C1 segment of cervical spinal cord (tissue), 14 donors: ENCODE results near the gene SIK3.

ENCODE experiments used
- DNase-seq, 14 donors: peaks; one replicate each; lab custom pipeline; 2025; lab: John Stamatoyannopoulos, UW

The SIK3 gene

GRCh38 chr11:116901211-116901610 lies 197.0 kb downstream of the SIK3 start:
- DNase-seq, result no peak

GRCh38 chr11:116896211-116896610 lies 202.0 kb downstream of the SIK3 start:
- DNase-seq, result no peak

GRCh38 chr11:116895048-116895757 lies 203.0 kb downstream of the SIK3 start:
- DNase-seq, result peak in 1 of 14 donors; percentile 32

- peak in 1 of 14 donors; percentile 8 for DNase-seq
Observed at GRCh38 chr11:116893906-116894305, 204.3 kb downstream of the SIK3 start.

- no peak for DNase-seq
Observed at GRCh38 chr11:116893437-116893836, 204.8 kb downstream of the SIK3 start.

GRCh38 chr11:116892374-116892773 lies 205.9 kb downstream of the SIK3 start:
- DNase-seq, result no peak

- DNase-seq, result peak in 1 of 14 donors; percentile 19
Observed at GRCh38 chr11:116891746-116892145, 206.5 kb downstream of the SIK3 start.

GRCh38 chr11:116890607-116891006 lies 207.6 kb downstream of the SIK3 start:
- DNase-seq, result no peak

GRCh38 chr11:116890193-116890592 lies 208.0 kb downstream of the SIK3 start:
- no peak for DNase-seq

- no peak for DNase-seq
Observed at GRCh38 chr11:116888884-116889549, 209.2 kb downstream of the SIK3 start.

GRCh38 chr11:116888024-116888423 lies 210.2 kb downstream of the SIK3 start:
- no peak for DNase-seq

- peak in 1 of 14 donors; percentile 35 for DNase-seq
Observed at GRCh38 chr11:116885951-116886655, 212.1 kb downstream of the SIK3 start.

GRCh38 chr11:116882386-116882785 lies 215.8 kb downstream of the SIK3 start:
- no peak for DNase-seq

GRCh38 chr11:116881143-116881542 lies 217.1 kb downstream of the SIK3 start:
- peak in 7 of 14 donors; percentile 2 to 68 (median 16) for DNase-seq

- DNase-seq, result peak in 1 of 14 donors; percentile 30
Observed at GRCh38 chr11:116879800-116880625, 218.2 kb downstream of the SIK3 start.

GRCh38 chr11:116876656-116877055 lies 221.6 kb downstream of the SIK3 start:
- DNase-seq, result peak in 1 of 14 donors; percentile 6

- no peak for DNase-seq
Observed at GRCh38 chr11:116875194-116875593, 223.0 kb downstream of the SIK3 start.

- DNase-seq, result no peak
Observed at GRCh38 chr11:116874251-116874650, 224.0 kb downstream of the SIK3 start.

- no peak for DNase-seq
Observed at GRCh38 chr11:116873381-116873780, 224.8 kb downstream of the SIK3 start.

GRCh38 chr11:116871248-116871647 lies 227.0 kb downstream of the SIK3 start:
- no peak for DNase-seq

GRCh38 chr11:116870054-116870453 lies 228.2 kb downstream of the SIK3 start:
- no peak for DNase-seq

- peak in 5 of 14 donors; percentile 8 to 25 (median 24) for DNase-seq
Observed at GRCh38 chr11:116869610-116870009, 228.6 kb downstream of the SIK3 start.
